ENCODE results near the gene RRP12. TPM values are rescaled to one million over a fixed set of nuclear protein-coding genes. Genes with fewer than 3 reads are reported as not detected.
A peak's percentile ranks its signal among the peaks of the same experiment; 100 is the strongest.

The RRP12 gene
- total and polyA plus RNA-seq, 11 donors = 6.0 to 61.2 (median 21.5) TPM

- Histone ChIP-seq H3K27ac (peak overlapping the region in 4 of 12 donors; percentile 6 to 93 (median 19)), H3K27me3 (no peaks in the 10 kb centered on the region), H3K36me3 (peaks cover 0 to 73% (median 51%) of the 10 kb centered on the region in 9 donors), H3K9me3 (no peaks in the 10 kb centered on the region), H3K4me3 (peak overlapping the region in 1 of 12 donors; percentile 12), H3K4me1 (peaks cover 0 to 51% (median 0%) of the 10 kb centered on the region in 12 donors)
- ATAC-seq (peak in 3 of 4 donors; percentile 28 to 55 (median 50)), DNase-seq (no peak)
- TF ChIP-seq CTCF (IDR thresholded peaks at IDR 0.05) (no peak), POLR2A (IDR thresholded peaks at IDR 0.05) (no peak)
- WGBS, 4 donors = 77 to 82% (median 81%) methylated on average over 19 of the region's 19 CpGs
- intact Hi-C loops (cut with DNase I) = no loop called here
Observed at GRCh38 chr10:97365761-97366351, 35.3 kb downstream of the RRP12 start.

- peaks cover 0 to 74% (median 55%) of the 10 kb centered on the region in 9 donors for H3K36me3 ChIP-seq
- TF ChIP-seq POLR2A (IDR thresholded peaks at IDR 0.05) (no peak), CTCF (IDR thresholded peaks at IDR 0.05) (no peak)
- intact Hi-C loops (cut with DNase I) = no loop called here
- H3K4me3 ChIP-seq = no peak overlapping the region
- no peaks in the 10 kb centered on the region for H3K27me3 ChIP-seq
- H3K27ac ChIP-seq = no peak overlapping the region
- ATAC-seq (no peak), DNase-seq (no peak)
- WGBS, 4 donors = 89 to 97% (median 96%) methylated on average over 4 of the region's 4 CpGs
- H3K4me1 ChIP-seq = peaks cover 0 to 57% (median 0%) of the 10 kb centered on the region in 12 donors
- no peaks in the 10 kb centered on the region for H3K9me3 ChIP-seq
Observed at GRCh38 chr10:97363071-97363470, 38.1 kb downstream of the RRP12 start.

GRCh38 chr10:97362310-97363033, 38.7 kb downstream of the RRP12 start:
- intact Hi-C loops (cut with DNase I) = no loop called here
- Histone ChIP-seq H3K27ac (no peak overlapping the region), H3K36me3 (peaks cover 0 to 80% (median 59%) of the 10 kb centered on the region in 9 donors), H3K27me3 (no peaks in the 10 kb centered on the region), H3K4me3 (no peak overlapping the region), H3K4me1 (peaks cover 0 to 53% (median 0%) of the 10 kb centered on the region in 12 donors), H3K9me3 (no peaks in the 10 kb centered on the region)
- TF ChIP-seq CTCF (IDR thresholded peaks at IDR 0.05) (no peak), POLR2A (IDR thresholded peaks at IDR 0.05) (no peak)
- DNase-seq (no peak), ATAC-seq (no peak)
- WGBS, 4 donors = 78 to 90% (median 87%) methylated on average over 9 to 11 of the region's 11 CpGs

- no peak overlapping the region for H3K27ac ChIP-seq
- H3K4me3 ChIP-seq = no peak overlapping the region
- H3K4me1 ChIP-seq = peaks cover 0 to 51% (median 0%) of the 10 kb centered on the region in 12 donors
- H3K27me3 ChIP-seq = no peaks in the 10 kb centered on the region
- WGBS, 4 donors = 76 to 88% (median 81%) methylated on average over 11 of the region's 11 CpGs
- TF ChIP-seq CTCF (IDR thresholded peaks at IDR 0.05) (no peak), POLR2A (IDR thresholded peaks at IDR 0.05) (no peak)
- H3K9me3 ChIP-seq = no peaks in the 10 kb centered on the region
- ATAC-seq (no peak), DNase-seq (no peak)
- peaks cover 0 to 84% (median 61%) of the 10 kb centered on the region in 9 donors for H3K36me3 ChIP-seq
- intact Hi-C loops (cut with DNase I) = no loop called here
Observed at GRCh38 chr10:97361537-97361901, 39.6 kb downstream of the RRP12 start.

Measured in heart left ventricle (tissue), 16 donors.